Ascending aorta (tissue), 2 donors: ENCODE data around the gene FBXO41. TPM values are rescaled to one million over a fixed set of nuclear protein-coding genes. Genes with fewer than 3 reads are reported as not detected.

Experiments used
- DNase-seq, 2 donors: peaks; one replicate each; pipeline ENCODE4 v3.0.0-alpha.2; 2019; ENCODE audit warnings: low spot score in 2 of 2
- H3K27ac ChIP-seq, 2 donors: fragments of 200-600 bp; sonication (generic); one replicate each; pipeline ENCODE4 v1.5.1; 2016 to 2017; ENCODE audit warnings: mild to moderate bottlenecking in 1 of 2
- H3K27me3 ChIP-seq: fragments of 200-600 bp; sonication (generic); one replicate; pipeline ENCODE4 v1.5.1; 2017
- H3K36me3 ChIP-seq, 2 donors: fragments of 200-600 bp; sonication (generic); one replicate each; pipeline ENCODE4 v1.5.1; 2016
- H3K4me1 ChIP-seq, 2 donors: fragments of 200-600 bp; sonication (generic); one replicate each; pipeline ENCODE4 v1.5.1; 2016 to 2017; ENCODE audit warnings: mild to moderate bottlenecking in 1 of 2
- H3K4me3 ChIP-seq, 2 donors: fragments of 200-600 bp; sonication (generic); one replicate each; pipeline ENCODE4 v1.5.1; 2016 to 2017; ENCODE audit warnings: mild to moderate bottlenecking in 1 of 2
- H3K9me3 ChIP-seq, 2 donors: fragments of 200-600 bp; sonication (generic); one replicate each; pipeline ENCODE4 v1.5.1; 2016
- CTCF ChIP-seq, 3 experiments: fragments of 200-600 bp in 2 of 3; fragments of 450-650 bp in 1 of 3; sonication (generic) in 2 of 3; IDR thresholded peaks; one replicate each; pipeline ENCODE4 v1.5.1; 2016 to 2019; ENCODE audit warnings: antibody characterized with exemption in 3 of 3, mild to moderate bottlenecking in 1 of 3, moderate library complexity in 1 of 3
- intact Hi-C: fragments of 100-400 bp; cut with DNase I; formaldehyde crosslinking; loops from one replicate; pipeline ENCODE4 v1.15.1; 2023
- total RNA-seq: library from RNA; depleted of rRNA; stranded (reverse); fragments of >200 nt; gene quantifications from one replicate; pipeline ENCODE4 v1.1.0, GENCODE V29; 2016

FBXO41 gene
- total RNA-seq, 1 donor from 2014 or later, result 5.2 TPM

- H3K36me3 ChIP-seq, result peaks cover 49 to 70% of the 10 kb centered on the region in 2 donors
Observed at GRCh38 chr2:73225513-73226360, 58.5 kb downstream of the FBXO41 start.

GRCh38 chr2:73223821-73224220 lies 60.5 kb downstream of the FBXO41 start:
- no peak overlapping the region for H3K4me3 ChIP-seq
- intact Hi-C loops, result no loop called here
- no peak for TF ChIP-seq CTCF (IDR thresholded peaks at IDR 0.05)
- DNase-seq, result no peak
- H3K4me1 ChIP-seq, result no peaks in the 10 kb centered on the region
- H3K36me3 ChIP-seq, result peaks cover 51 to 73% of the 10 kb centered on the region in 2 donors
- H3K27ac ChIP-seq, result no peak overlapping the region
- no peaks in the 10 kb centered on the region for H3K9me3 ChIP-seq
- H3K27me3 ChIP-seq, result no peaks in the 10 kb centered on the region

More at GRCh38 chr2:73225513-73226360, 58.5 kb downstream of the FBXO41 start:
- Histone ChIP-seq H3K9me3 (no peaks in the 10 kb centered on the region), H3K27ac (no peak overlapping the region), H3K4me1 (no peaks in the 10 kb centered on the region), H3K4me3 (no peak overlapping the region), H3K27me3 (no peaks in the 10 kb centered on the region)
- no peak for DNase-seq
- intact Hi-C loops, result no loop called here
- TF ChIP-seq CTCF (IDR thresholded peaks at IDR 0.05), result no peak

GRCh38 chr2:73218298-73218697 lies 66.0 kb downstream of the FBXO41 start:
- Histone ChIP-seq H3K4me1 (peaks cover 0 to 10% of the 10 kb centered on the region in 2 donors), H3K36me3 (peaks cover 24 to 39% of the 10 kb centered on the region in 2 donors), H3K27me3 (no peaks in the 10 kb centered on the region), H3K9me3 (no peaks in the 10 kb centered on the region), H3K4me3 (no peak overlapping the region), H3K27ac (no peak overlapping the region)
- DNase-seq, result no peak
- intact Hi-C loops, result loop anchor here (10.0 kb wide), 1 partner anchor 393 kb away; the partner anchor contains the start of gene EXOC6B
- no peak for TF ChIP-seq CTCF (IDR thresholded peaks at IDR 0.05)

- Histone ChIP-seq H3K27me3 (no peaks in the 10 kb centered on the region), H3K4me1 (peaks cover 0 to 13% of the 10 kb centered on the region in 2 donors), H3K36me3 (peaks cover 19 to 34% of the 10 kb centered on the region in 2 donors), H3K27ac (no peak overlapping the region), H3K9me3 (no peaks in the 10 kb centered on the region), H3K4me3 (no peak overlapping the region)
- DNase-seq, result no peak
- TF ChIP-seq CTCF (IDR thresholded peaks at IDR 0.05), result no peak
- intact Hi-C loops, result loop anchor here (10.0 kb wide), 1 partner anchor 393 kb away; the partner anchor contains the start of gene EXOC6B
Observed at GRCh38 chr2:73217826-73218225, 66.5 kb downstream of the FBXO41 start.

- TF ChIP-seq CTCF (IDR thresholded peaks at IDR 0.05), result no peak
- intact Hi-C loops, result loop anchor here (10.0 kb wide), 1 partner anchor 392 kb away; the partner anchor contains the start of gene EXOC6B
- Histone ChIP-seq H3K4me1 (peaks cover 0 to 16% of the 10 kb centered on the region in 2 donors), H3K4me3 (no peak overlapping the region), H3K9me3 (no peaks in the 10 kb centered on the region), H3K27me3 (no peaks in the 10 kb centered on the region), H3K36me3 (peaks cover 13 to 28% of the 10 kb centered on the region in 2 donors), H3K27ac (no peak overlapping the region)
- no peak for DNase-seq
Observed at GRCh38 chr2:73217160-73217559, 67.1 kb downstream of the FBXO41 start.
